ENCODE data around the gene SEMA3F. TPM values are rescaled to one million over a fixed set of nuclear protein-coding genes. Genes with fewer than 3 reads are reported as not detected.
A peak's percentile ranks its signal among the peaks of the same experiment; 100 is the strongest.

SEMA3F gene
- total RNA-seq: 10 to 100 TPM in 1 of 2 donors, 1 to 10 TPM in 1; 6.3 to 18.7 TPM

DNA sequence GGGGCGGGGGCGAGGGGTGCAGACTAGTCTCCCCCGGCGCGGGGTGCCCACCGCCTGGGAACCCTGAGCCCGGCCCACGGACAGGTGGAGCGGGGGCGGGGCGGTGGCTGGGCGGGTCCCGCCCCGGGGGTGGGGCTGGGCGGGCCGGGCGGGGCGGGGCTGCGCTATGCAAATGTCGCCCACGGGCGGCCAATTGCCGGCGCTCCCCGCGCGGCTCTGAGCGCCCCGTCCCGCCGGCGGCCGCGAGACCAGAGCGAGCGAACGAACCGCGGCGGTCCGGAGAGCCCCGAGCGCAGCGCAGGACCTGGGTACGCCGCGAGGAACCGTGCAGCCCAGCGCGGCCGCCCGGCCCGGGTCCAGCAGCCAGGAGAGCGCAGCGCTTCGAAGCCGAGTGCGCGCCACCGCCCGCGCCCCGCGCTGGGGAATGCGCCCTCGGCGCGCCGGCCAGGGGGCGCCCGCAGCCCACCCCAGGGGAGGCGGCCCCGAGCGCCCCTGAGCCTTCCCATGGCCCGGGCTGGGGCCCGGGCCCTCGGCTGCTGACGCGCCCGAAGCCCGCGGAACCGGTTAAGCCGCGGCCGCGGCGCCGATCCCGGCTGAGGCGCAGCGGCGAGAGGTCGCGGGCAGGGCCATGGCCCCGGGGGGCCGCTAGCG lies at the start of gene SEMA3F:
SEMA3F (plus strand) TSS at position 485 of the 651 bp plus-strand sequence. CDS start 4,299 bp downstream, outside the sequence.
- no peak for DNase-seq (ENCODE audit: low spot score)
- H3K27me3 ChIP-seq: no peaks in the 10 kb centered on the region
- TF ChIP-seq, protein P1, sequence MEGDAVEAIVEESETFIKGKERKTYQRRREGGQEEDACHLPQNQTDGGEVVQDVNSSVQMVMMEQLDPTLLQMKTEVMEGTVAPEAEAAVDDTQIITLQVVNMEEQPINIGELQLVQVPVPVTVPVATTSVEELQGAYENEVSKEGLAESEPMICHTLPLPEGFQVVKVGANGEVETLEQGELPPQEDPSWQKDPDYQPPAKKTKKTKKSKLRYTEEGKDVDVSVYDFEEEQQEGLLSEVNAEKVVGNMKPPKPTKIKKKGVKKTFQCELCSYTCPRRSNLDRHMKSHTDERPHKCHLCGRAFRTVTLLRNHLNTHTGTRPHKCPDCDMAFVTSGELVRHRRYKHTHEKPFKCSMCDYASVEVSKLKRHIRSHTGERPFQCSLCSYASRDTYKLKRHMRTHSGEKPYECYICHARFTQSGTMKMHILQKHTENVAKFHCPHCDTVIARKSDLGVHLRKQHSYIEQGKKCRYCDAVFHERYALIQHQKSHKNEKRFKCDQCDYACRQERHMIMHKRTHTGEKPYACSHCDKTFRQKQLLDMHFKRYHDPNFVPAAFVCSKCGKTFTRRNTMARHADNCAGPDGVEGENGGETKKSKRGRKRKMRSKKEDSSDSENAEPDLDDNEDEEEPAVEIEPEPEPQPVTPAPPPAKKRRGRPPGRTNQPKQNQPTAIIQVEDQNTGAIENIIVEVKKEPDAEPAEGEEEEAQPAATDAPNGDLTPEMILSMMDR (IDR thresholded peaks at IDR 0.05): no peak
- peaks cover 0 to 39% of the 10 kb centered on the region in 2 donors for H3K4me1 ChIP-seq
- no peaks in the 10 kb centered on the region for H3K9me3 ChIP-seq
- no peaks in the 10 kb centered on the region for H3K36me3 ChIP-seq
- H3K27ac ChIP-seq: peak within 1 kb of the TSS; percentile 54 to 67
- peak within 1 kb of the TSS; percentile 50 to 57 for H3K4me3 ChIP-seq

DNA sequence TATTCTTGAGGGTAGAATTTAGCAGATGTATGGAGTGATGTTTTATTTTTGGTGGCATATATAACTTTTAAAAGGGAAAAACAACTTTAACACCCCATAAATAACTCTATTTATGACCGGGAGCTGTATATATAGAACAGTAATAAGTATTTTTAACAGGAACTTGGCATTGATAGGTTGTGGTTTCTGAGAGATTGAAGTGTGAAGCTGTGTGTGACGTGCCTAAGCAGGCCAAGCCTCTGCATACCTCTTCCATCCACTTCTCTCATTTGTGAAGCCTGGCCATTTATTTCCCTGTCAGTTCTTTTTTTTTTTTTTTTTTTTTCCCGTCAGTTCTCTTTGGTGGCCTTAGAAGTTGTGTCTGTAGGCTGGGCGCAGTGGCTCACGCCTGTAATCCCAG lies 43.4 kb upstream of the SEMA3F start:
- TF ChIP-seq, protein P1 (IDR thresholded peaks at IDR 0.05): no peak
- Histone ChIP-seq H3K4me1 (peaks cover 0 to 24% of the 10 kb centered on the region in 2 donors), H3K9me3 (no peaks in the 10 kb centered on the region), H3K27me3 (no peaks in the 10 kb centered on the region), H3K27ac (peak overlapping the region; percentile 49 to 75), H3K4me3 (no peak overlapping the region), H3K36me3 (peaks cover 100% of the 10 kb centered on the region)
- DNase-seq (ENCODE audit: low spot score): no peak

DNA sequence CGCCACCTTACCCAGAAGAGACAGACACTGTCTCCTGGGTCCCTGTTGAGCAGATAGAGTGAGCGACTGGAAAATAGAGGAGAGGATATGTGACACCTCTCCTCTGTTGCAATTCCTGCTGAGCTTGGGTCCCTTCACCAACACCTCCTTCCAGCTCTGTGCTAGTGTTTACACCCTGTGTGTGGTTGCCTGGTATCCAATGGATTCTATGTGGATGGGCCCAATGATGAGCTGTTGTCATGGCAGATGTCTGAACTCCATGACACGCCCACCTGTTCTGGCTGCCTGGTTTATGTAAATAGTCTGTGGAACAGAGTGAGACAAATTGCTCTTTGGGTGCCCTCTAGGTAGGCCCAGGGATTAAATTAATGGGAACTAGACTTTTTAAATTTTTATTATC lies 42.7 kb upstream of the SEMA3F start:
- TF ChIP-seq, protein P1 (IDR thresholded peaks at IDR 0.05): no peak

DNA sequence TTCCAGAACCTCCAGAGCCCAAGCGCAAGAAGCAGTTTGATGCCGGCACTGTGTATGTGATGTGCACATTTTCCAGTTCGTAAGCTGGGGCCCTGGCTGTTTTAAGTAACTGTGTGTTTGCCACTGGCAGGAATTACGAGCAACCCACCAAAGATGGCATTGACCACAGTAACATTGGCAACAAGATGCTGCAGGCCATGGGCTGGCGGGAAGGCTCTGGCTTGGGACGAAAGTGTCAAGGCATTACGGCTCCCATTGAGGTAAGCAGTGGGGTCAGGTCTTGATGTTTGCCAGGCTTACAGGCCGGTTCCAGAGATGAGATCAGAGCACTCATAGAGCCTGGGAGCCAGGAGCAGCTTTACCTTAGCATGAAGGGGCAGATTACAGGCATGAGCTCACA lies 38.0 kb upstream of the SEMA3F start:
- H3K27ac ChIP-seq: no peak overlapping the region
- H3K36me3 ChIP-seq: peaks cover 91% of the 10 kb centered on the region
- H3K27me3 ChIP-seq: no peaks in the 10 kb centered on the region
- no peak for DNase-seq (ENCODE audit: low spot score)
- H3K4me1 ChIP-seq: peaks cover 0 to 17% of the 10 kb centered on the region in 2 donors
- no peak overlapping the region for H3K4me3 ChIP-seq
- TF ChIP-seq, protein P1 (IDR thresholded peaks at IDR 0.05): no peak
- no peaks in the 10 kb centered on the region for H3K9me3 ChIP-seq

More for the DNA sequence above, 42.7 kb upstream of the SEMA3F start:
- H3K36me3 ChIP-seq: peaks cover 100% of the 10 kb centered on the region
- no peaks in the 10 kb centered on the region for H3K27me3 ChIP-seq
- H3K27ac ChIP-seq: peak overlapping the region; percentile 58 to 75
- no peak overlapping the region for H3K4me3 ChIP-seq
- DNase-seq (ENCODE audit: low spot score): no peak
- no peaks in the 10 kb centered on the region for H3K9me3 ChIP-seq
- peaks cover 0 to 24% of the 10 kb centered on the region in 2 donors for H3K4me1 ChIP-seq

DNA sequence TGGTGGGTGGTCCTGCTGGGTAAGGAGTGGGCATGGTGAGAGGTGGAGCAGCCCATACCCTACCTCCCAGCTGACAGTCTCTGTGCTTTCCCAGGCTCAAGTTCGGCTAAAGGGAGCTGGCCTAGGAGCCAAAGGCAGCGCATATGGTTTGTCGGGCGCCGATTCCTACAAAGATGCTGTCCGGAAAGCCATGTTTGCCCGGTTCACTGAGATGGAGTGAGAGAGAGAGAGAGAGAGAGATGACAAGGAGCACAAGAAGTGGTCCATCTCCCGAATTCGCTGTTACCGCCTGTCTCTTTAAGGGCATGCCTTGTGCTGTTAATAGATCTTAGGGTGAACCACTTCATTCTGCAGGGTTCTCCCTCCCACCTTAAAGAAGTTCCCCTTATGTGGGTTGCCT lies 36.9 kb upstream of the SEMA3F start:
- Histone ChIP-seq H3K4me3 (no peak overlapping the region), H3K36me3 (peaks cover 80% of the 10 kb centered on the region), H3K9me3 (no peaks in the 10 kb centered on the region), H3K4me1 (peaks cover 0 to 10% of the 10 kb centered on the region in 2 donors), H3K27ac (no peak overlapping the region), H3K27me3 (no peaks in the 10 kb centered on the region)
- no peak for DNase-seq (ENCODE audit: low spot score)
- TF ChIP-seq, protein P1 (IDR thresholded peaks at IDR 0.05): no peak

DNA sequence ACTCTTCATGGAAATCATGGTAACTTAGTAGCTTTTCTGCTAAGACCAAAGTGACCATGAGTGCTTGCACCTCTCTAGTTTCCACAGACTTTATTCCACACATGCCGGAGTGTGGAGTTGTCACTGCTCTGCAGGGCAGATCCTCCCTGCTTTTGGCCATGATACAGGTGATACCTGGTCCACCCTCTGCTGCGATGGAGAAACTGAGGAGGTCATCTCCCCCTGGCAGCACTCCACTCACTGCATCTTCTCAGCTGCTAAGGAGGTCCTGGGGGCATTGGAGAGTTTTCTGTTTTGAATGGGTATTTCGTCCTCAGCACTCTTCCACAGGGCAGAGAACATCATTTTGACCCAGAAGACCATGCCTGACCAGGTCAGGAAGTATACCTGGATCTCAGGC lies 35.3 kb upstream of the SEMA3F start:
- Histone ChIP-seq H3K4me3 (no peak overlapping the region), H3K36me3 (peaks cover 64% of the 10 kb centered on the region), H3K27me3 (no peaks in the 10 kb centered on the region), H3K4me1 (peaks cover 0 to 16% of the 10 kb centered on the region in 2 donors), H3K9me3 (no peaks in the 10 kb centered on the region), H3K27ac (no peak overlapping the region)
- DNase-seq (ENCODE audit: low spot score): no peak
- TF ChIP-seq, protein P1 (IDR thresholded peaks at IDR 0.05): no peak

Data from right atrium auricular region (tissue), 2 donors.